ENCODE data around the gene PRM2. TPM values are rescaled to one million over a fixed set of nuclear protein-coding genes. Genes with fewer than 3 reads are reported as not detected.

The PRM2 gene
- total and polyA plus RNA-seq, 2 of the 8 experiments (the other 6 are each of a cell fraction or from before 2014, with no cell fraction given): not detected

GRCh38 chr16:11312718-11313492 lies 36.6 kb upstream of the PRM2 start:
- Histone ChIP-seq H3K79me1 (ENCODE audit: low read depth, low read length) (no peaks in the 10 kb centered on the region), H2AFZ (ENCODE audit: low read length) (no peak overlapping the region), H3K56ac (replicated peaks; ENCODE audit: insufficient read length, low read depth, low read length) (peak overlapping the region; percentile 97), H3K23me2 (ENCODE audit: low read depth, low read length) (peaks cover 3% of the 10 kb centered on the region; the same call in 1 of the 2 replicates), H2AK5ac (ENCODE audit: low read depth, low read length) (peak overlapping the region; percentile 94), H3K4me1 (replicated peaks in 1 of 4; ENCODE audit: control insufficient read depth in 3 of 4, insufficient read depth in 4 of 4, low read length in 3 of 4) (peaks cover 26 to 45% (median 26%) of the 10 kb centered on the region in 4 experiments), H3K4me3 (ENCODE audit: extremely low read depth in 1 of 4, insufficient read depth in 2 of 4, low read depth in 3 of 4, low read length in 4 of 4) (peak overlapping the region in 1 of 4 experiments; percentile 2; a peak in 1 of 8 replicates), H3K27me3 (replicated peaks in 1 of 4; ENCODE audit: control insufficient read depth in 3 of 4, extremely low read depth in 1 of 4, insufficient read depth in 3 of 4, low read length in 3 of 4) (no peaks in the 10 kb centered on the region), H2BK20ac (ENCODE audit: low read length) (peak overlapping the region; percentile 100), H3K4ac (replicated peaks; ENCODE audit: insufficient read length, low read depth, low read length) (peak overlapping the region; percentile 100), H3K27ac (ENCODE audit: low read depth, low read length) (peak overlapping the region; percentile 61; the same call in 1 of the 2 replicates), H2BK12ac (ENCODE audit: low read depth, low read length) (peak overlapping the region; percentile 100), H4K8ac (ENCODE audit: extremely low read depth, insufficient read depth, low read length) (peak overlapping the region; percentile 71; the same call in 1 of the 2 replicates), H2BK5ac (ENCODE audit: low read depth, low read length) (peak overlapping the region; percentile 100), H3K4me2 (ENCODE audit: insufficient read depth in 1 of 2, low read depth in 2 of 2, low read length in 2 of 2) (peak overlapping the region; percentile 48 to 54), H3K23ac (ENCODE audit: insufficient read length) (no peak overlapping the region), H3K14ac (ENCODE audit: insufficient read length) (no peak overlapping the region), H4K91ac (replicated peaks; ENCODE audit: insufficient read length, low read length) (peak overlapping the region; percentile 100), H2BK120ac (replicated peaks; ENCODE audit: low read depth, low read length) (peak overlapping the region; percentile 100), H2BK15ac (ENCODE audit: low read length) (peak overlapping the region; percentile 92; the same call in 1 of the 2 replicates), H4K20me1 (replicated peaks in 1 of 2; ENCODE audit: control insufficient read depth in 1 of 2, insufficient read depth in 2 of 2, low read length in 2 of 2) (no peaks in the 10 kb centered on the region), H3K9ac (replicated peaks in 1 of 4; ENCODE audit: extremely low read depth in 1 of 4, low read depth in 3 of 4, low read length in 3 of 4) (no peak overlapping the region; a peak in 1 of 7 replicates), H3K79me2 (ENCODE audit: control insufficient read depth in 1 of 2, insufficient read depth in 2 of 2, low read length in 2 of 2) (no peaks in the 10 kb centered on the region), H3K9me3 (ENCODE audit: insufficient read depth in 2 of 2, low read depth in 1 of 2, low read length in 1 of 2) (no peaks in the 10 kb centered on the region), H3K18ac (ENCODE audit: extremely low read depth, low read length) (peak overlapping the region; percentile 100), H4K5ac (ENCODE audit: insufficient read length, low read depth, low read length) (peak overlapping the region; percentile 78), H3K36me3 (ENCODE audit: control insufficient read depth in 2 of 4, insufficient read depth in 4 of 4, low read length in 3 of 4) (no peaks in the 10 kb centered on the region)
- POLR2A ChIA-PET (ENCODE audit: partially characterized antibody): interaction anchor here (0.6 to 5.1 kb wide), 14 partner anchors 10 to 369 kb away, joined by 3 to 29 read pairs (median 3); partner anchors contain the start of genes PRM1, PRM3 and SOCS1
- CTCF ChIA-PET (ENCODE audit: partially characterized antibody): interaction anchor here (0.6 to 1.9 kb wide), 11 partner anchors 9 to 350 kb away, joined by 3 to 4 read pairs (median 3); partner anchors contain the start of genes PRM3 and SOCS1
- FAIRE-seq (no peak), DNase-seq (ENCODE audit: low read depth in 1 of 2, low spot score in 2 of 2) (no peak)
- 57% methylated on average over 7 of the region's 8 CpGs; no CpG with 5 or more reads in 1 of the 2 experiments for WGBS, 2 experiments (ENCODE audit: extremely low coverage in 1 of 2, insufficient coverage in 1 of 2, insufficient read length in 1 of 2, insufficient replicate concordance in 2 of 2, low coverage in 1 of 2, low lambda C conversion rate in 2 of 2, missing lambda C conversion rate in 1 of 2)
- TF ChIP-seq EZH2 (IDR thresholded peaks at IDR 0.05; ENCODE audit: low read depth, low read length, severe bottlenecking) (no peak), SIRT6 (IDR thresholded peaks at IDR 0.05; ENCODE audit: low read length) (no peak), KDM1A (IDR thresholded peaks at IDR 0.05; ENCODE audit: borderline replicate concordance, low read length) (no peak), USF2 (IDR thresholded peaks at IDR 0.05; ENCODE audit: low read length) (peak; percentile 49; the same call in 1 of the 2 replicates), TAF7 (optimal IDR thresholded peaks at IDR 0.05; ENCODE audit: borderline replicate concordance, low read depth, low read length) (no peak), SIX5 (IDR thresholded peaks at IDR 0.05; ENCODE audit: low read depth, low read length) (no peak), GABPA (IDR thresholded peaks at IDR 0.05; ENCODE audit: borderline replicate concordance, insufficient read depth, low read length) (no peak), HDAC6 (IDR thresholded peaks at IDR 0.05; ENCODE audit: low read depth, low read length) (no peak)

All from H1 (cell line).